Kasumi-1 (cell line): Measurements from ENCODE around the gene GLCE.

Source experiments
- DNase-seq, 2 experiments: peaks; one replicate each; lab custom pipeline; 2025; lab: John Stamatoyannopoulos, UW

Gene GLCE

DNA sequence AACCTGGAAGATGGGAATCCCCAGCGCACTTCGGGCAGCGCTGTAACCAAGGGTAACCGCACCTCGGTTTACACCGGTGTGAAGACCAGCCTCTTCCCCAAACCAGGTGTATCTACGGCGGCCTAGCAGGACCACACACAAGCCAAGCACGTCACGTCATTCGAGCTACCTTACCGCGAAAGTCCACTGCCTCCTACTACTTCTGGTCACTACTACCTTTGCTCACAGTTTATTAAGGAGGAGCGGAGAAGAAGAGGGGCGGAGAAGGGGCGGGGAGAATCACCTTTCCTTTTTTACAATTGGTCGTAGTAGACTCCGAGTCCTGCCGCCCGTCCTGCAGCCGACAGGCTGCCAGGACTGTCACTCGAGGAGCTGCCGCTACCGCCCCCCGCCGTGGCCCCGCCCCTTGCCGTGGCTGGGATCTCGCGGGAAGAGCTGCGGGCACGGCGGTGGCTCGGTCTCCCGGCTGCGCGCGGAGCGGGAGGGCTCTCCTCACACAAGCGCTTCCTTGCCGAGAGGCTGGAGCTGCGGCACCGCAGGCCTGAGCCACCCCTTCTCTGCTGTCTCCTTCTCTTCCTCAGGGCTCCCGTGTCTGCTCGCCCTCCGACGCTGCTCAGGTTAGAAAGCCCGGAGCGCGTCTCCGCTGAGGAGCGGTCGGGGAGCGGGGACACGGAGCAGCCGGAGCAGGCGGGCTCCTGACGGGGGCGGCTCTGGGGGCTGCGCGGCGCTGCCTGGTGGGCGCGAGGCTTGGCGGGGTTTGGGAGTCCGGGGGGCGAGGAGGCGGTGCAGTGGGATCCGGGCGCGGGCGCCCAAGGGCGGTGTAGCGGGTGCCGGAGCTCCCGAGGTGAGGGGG lies at the start of gene GLCE:
Gene GLCE, plus strand, starts transcription at position 495 of the 853 bp plus-strand sequence. CDS start 95,172 bp downstream, outside the sequence.
- DNase-seq, result peak; percentile 36 to 57

DNA sequence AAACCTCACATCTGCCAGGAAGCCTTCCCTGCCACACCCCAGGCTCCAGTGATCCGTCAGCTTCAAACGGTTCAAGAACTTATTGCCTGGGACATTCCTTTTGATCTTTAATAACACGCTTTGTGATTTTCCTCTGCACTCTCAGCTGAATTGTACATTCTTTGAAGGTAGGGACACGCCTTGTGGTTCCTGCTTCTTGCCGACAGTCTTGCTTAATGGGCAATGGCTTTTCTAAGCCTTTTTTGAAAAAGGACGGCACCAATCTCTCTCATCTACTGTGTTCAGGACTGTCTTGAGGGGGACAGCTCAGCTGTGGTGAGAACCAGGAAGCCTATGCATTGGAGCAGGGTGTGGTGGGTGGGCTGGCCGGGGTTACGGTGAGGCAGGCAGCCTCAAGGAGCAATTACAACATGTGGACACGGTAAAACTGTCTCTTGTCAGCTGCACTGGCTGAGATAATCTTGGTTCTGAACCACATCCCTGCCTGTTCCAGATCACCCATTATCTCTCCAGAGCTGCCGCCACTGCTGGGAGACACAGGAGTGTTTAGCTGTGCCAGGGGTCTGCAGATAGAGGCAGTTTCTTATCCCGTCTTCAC lies 46.0 kb upstream of the GLCE start:
- no peak for DNase-seq

DNA sequence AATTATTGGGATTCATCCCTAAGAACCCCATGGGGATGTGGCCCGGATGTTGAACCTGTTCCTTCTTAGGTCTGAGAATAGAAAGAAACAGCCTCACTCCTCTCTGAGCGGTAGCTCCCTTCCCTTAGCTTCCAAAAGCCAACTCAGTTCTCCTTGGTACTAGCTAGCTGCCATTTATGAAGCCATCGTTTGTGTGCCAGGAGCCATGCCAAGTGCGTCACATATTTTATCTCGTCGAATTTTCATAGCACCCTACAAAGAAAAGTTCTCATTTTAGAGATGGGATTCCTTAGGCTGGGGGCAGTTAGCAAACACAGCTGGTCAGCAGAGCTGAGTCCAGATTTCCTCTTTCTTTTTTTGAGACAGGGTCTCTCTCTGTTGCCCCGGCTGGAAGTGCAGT lies 45.4 kb upstream of the GLCE start:
- DNase-seq, result no peak

DNA sequence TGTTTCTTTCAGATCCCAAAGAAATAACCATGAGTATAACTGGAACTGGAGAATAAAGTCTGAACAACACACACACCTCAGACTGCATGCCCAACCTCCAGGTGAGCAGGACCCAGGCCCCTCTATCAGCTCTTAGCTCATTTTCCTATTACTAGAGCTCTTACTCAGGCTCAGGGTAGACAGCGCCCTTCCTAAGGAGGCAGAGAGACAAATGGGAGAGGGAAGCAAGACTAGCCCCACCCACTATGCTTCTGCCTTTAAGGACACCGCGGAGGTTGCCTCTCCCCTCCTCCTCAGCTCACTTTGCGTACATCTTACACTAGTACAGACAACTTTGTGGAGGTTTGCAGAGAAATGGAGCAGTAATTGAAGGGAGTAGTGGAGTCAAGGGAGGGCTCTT lies 44.0 kb upstream of the GLCE start:
- DNase-seq, result no peak

GRCh38 chr15:69117431-69117871 lies 43.0 kb upstream of the GLCE start:
- DNase-seq, result no peak

DNA sequence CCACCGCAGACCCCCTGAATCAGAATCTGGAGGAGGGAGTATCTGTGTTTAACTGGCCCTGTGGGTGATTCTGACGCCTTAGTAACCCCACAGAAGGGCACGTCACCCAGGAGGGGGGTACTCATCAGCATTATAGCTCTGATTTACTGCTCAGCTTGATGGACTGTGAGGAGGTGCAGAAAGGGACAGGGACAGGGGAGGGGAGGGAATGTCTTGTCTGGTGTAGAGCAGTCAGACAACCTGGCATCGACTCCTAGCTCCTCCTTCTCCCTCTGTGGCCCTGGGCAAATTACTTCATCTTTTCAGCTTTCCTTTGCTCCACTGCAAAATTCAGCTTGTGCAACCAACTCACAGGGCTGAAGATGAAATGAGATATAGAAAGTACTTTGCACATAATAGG lies 42.3 kb upstream of the GLCE start:
- no peak for DNase-seq

DNA sequence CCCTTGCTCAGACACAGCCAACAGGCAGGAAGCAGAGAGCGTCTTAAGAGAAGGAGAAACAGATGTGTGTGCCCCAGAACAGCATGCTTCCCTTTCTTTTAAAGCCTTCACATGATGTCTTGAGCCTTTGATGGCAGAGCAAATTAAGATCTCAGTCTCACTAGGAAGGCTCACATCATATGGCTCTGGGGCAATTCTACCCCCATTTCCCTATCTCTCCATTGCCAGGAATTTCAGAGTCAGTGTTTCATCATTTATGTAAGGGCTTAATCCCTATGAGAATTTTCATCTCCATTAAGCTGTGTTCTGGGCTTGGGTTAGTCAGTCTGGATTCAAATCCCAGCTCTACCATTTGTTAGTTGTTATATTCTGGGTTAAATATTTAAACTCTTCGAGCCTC lies 41.4 kb upstream of the GLCE start:
- DNase-seq, result no peak

DNA sequence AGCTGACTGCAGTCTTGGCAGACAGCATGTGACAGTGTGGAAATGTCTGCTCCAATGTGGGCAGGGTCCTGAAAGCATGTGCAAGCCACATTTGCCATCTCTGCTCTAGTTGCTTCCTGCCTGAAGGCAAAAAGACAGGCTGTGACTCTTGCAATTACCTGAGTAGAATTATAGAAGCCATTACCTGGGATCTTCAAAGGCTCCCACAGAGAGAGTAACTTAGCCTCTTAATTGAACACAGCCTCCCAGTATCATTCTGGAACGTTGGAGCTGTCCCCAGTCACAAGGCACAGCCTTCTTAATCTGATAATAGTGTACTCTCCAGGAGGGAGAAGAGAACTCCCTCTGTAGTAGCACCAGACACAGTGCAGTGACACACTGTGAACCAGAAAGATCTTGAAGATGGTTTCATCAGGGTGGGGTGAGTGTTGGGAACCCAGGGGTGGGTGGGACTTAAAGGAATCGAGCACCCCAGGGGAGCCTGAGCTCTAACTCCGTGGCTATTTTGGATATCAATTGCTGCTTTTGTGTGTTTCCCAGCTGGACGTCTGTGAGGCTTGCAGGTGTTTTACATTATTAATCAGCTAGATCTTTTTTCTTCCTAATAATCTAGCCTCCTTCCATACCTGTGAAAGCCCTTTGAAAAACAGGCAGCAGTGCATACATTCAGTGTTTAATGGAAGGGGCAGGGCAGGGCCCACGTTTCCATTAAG lies 40.6 kb upstream of the GLCE start:
- DNase-seq, result no peak

DNA sequence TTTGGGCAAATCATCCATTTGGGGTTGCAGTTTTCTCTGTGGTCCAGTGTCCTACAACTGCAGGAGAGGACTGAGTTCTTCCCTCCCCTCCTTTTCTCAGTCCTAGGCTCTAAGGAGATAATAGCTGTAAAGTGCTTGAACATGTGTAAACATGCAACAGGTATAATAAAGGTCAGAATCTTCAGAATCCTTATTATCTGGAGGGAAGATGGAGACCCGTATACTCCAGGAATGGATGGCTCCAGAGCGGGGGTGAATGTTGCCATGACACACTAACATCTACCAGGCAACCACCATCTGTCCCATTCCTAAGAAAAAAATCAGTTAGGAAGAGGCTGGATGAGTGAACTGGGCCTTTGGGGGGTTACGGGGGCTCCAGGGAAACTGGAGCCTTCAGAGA lies 39.7 kb upstream of the GLCE start:
- no peak for DNase-seq

GRCh38 chr15:69121198-69121828 lies 39.1 kb upstream of the GLCE start:
- no peak for DNase-seq

DNA sequence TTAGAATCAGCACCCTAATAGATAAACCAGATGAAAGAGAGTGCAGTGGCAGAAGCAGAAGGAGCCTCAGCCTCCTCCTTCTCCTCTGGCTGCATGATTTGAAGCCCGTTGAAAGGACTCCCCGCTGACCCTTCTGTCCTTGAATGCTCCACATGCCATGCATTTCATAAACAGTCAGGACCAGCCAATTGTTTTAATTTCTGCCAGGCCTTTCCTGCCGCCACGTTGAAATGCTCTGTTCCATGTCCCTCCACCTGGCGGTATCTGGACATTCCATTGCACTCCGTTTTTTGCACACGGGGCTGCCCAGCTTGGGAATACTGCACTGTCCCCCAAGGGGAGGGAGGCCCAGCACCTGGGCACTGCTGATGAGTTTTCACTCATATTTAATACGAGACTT lies 35.2 kb upstream of the GLCE start:
- DNase-seq, result no peak

GRCh38 chr15:69126054-69126469 lies 34.4 kb upstream of the GLCE start:
- DNase-seq, result no peak

- DNase-seq, result no peak
Measured at GRCh38 chr15:69127306-69127705, 33.1 kb upstream of the GLCE start.

DNA sequence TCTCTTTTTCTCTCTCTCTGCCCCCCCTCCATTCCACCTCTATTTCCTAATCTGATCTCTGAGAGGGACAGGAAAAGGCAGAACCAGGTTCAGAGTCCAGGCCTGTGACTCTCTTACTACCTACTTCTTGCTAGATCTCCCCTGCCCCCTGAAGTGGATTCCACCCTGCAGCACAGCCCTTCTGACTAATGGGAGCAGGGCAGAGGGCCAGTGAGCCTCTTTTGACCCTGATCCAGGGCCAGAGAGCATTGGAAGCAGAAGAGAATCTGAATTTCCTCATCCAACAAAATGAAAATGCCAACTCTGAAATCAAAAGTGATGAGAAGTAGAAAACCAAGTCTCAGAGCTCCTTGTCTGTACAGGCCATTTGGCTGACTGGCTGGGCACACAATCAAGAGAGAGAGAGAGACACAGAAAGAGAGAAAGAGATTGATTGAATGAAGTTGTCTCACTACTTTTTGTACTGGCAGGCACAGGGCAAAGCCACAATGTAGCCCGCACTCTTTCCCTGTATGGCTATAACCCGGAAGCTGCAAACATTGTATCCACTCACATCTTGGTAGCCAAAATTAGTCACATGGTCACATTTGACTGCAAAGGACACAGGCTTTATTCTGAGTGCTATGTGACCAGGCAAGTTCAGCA lies 31.6 kb upstream of the GLCE start:
- DNase-seq, result no peak

- DNase-seq, result no peak
Measured at GRCh38 chr15:69131362-69132220, 28.8 kb upstream of the GLCE start.

DNA sequence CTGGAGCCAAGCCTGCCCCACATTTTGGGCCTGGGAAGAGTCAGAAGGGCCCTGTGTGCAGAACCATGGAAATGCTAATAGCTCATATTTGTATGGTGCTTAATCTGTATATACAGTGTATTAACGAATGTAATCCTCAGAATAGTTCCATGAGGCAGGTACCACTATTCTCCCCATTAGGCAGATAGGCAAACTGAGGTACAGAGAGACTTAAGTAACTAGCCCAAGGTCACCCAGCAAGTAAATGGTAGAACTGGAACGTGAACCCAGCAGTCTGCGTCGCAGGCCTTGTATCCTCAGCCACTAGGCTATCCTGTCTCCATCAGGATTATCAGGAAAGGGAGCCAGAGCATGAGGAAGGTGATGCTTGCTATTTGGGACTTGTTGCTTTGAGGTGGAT lies 28.0 kb upstream of the GLCE start:
- no peak for DNase-seq

GRCh38 chr15:69132977-69133861 lies 27.2 kb upstream of the GLCE start:
- no peak for DNase-seq

GRCh38 chr15:69133862-69134519 lies 26.4 kb upstream of the GLCE start:
- no peak for DNase-seq

GRCh38 chr15:69134791-69135190 lies 25.6 kb upstream of the GLCE start:
- no peak for DNase-seq
